H1 (cell line): ENCODE results near the gene CHSY1. TPM values are rescaled to one million over a fixed set of nuclear protein-coding genes. Genes with fewer than 3 reads are reported as not detected.

Experiments
- CTCF ChIA-PET: fragments of 300-600 bp; sonication (Branson Sonifier 250); formaldehyde crosslinking; loops from one replicate; lab custom pipeline; 2021; ENCODE audit not compliant: partially characterized antibody; lab: Charles Lee
- POLR2A ChIA-PET: fragments of 300-600 bp; sonication (Branson Sonifier 250); formaldehyde crosslinking; loops from one replicate; lab custom pipeline; 2021; ENCODE audit warnings: inconsistent platforms; ENCODE audit not compliant: partially characterized antibody; lab: Charles Lee
- DNase-seq, 2 experiments: peaks; one replicate each; pipeline versions ENCODE4 v3.0.0 to v3.0.0-alpha.2; 2010 to 2022; ENCODE audit warnings: low spot score in 2 of 2, low read depth in 1 of 2, mixed read lengths in 1 of 2
- FAIRE-seq: peaks from 2 replicates; lab custom pipeline; 2011; peaks lifted over from hg19 to GRCh38; lab: Jason Lieb, UNC
- H2AFZ ChIP-seq: 2 replicates; pipeline ENCODE4 v1.8.1; 2012; ENCODE audit warnings: low read length, inconsistent platforms
- H2AK5ac ChIP-seq: 2 replicates; pipeline ENCODE4 v1.6.1; 2013; ENCODE audit warnings: low read depth, low read length
- H2BK120ac ChIP-seq: replicated peaks from 2 replicates; pipeline ENCODE3; 2013; ENCODE audit warnings: low read depth, low read length, inconsistent platforms
- H2BK12ac ChIP-seq: 2 replicates; pipeline ENCODE4 v1.6.1; 2013; ENCODE audit warnings: low read depth, low read length
- H2BK15ac ChIP-seq: 2 replicates; pipeline ENCODE4 v1.6.1; 2013; ENCODE audit warnings: low read length
- H2BK20ac ChIP-seq: 2 replicates; pipeline ENCODE4 v1.6.1; 2013; ENCODE audit warnings: low read length
- H2BK5ac ChIP-seq: 2 replicates; pipeline ENCODE4 v1.6.1; 2013; ENCODE audit warnings: low read depth, low read length
- H3K14ac ChIP-seq: 2 replicates; pipeline ENCODE4 v1.6.1; 2013; ENCODE audit warnings: inconsistent platforms; ENCODE audit not compliant: insufficient read length
- H3K18ac ChIP-seq: 2 replicates; pipeline ENCODE4 v1.6.1; 2013; ENCODE audit warnings: low read length; ENCODE audit errors: extremely low read depth
- H3K23ac ChIP-seq: 2 replicates; pipeline ENCODE4 v1.6.1; 2013; ENCODE audit warnings: inconsistent platforms; ENCODE audit not compliant: insufficient read length
- H3K23me2 ChIP-seq: 2 replicates; pipeline ENCODE4 v1.6.1; 2013; ENCODE audit warnings: low read depth, low read length
- H3K27ac ChIP-seq: 2 replicates; pipeline ENCODE4 v1.6.1; 2011; ENCODE audit warnings: low read depth, low read length, inconsistent platforms
- H3K27me3 ChIP-seq, 4 experiments: replicated peaks in 1 of 4; 1 replicate in 1 of 4; 2 replicates in 3 of 4; pipeline versions ENCODE4 v1.6.1 to v1.8.1; 2011 to 2013; ENCODE audit warnings: low read length in 3 of 4, mild to moderate bottlenecking in 3 of 4, inconsistent platforms in 2 of 4, mixed read lengths in 2 of 4, moderate library complexity in 1 of 4; ENCODE audit not compliant: control insufficient read depth in 3 of 4, insufficient read depth in 3 of 4; ENCODE audit errors: extremely low read depth in 1 of 4
- H3K36me3 ChIP-seq, 4 experiments: 2 replicates each; pipeline versions ENCODE4 v1.6.1 to v1.8.1; 2011 to 2013; ENCODE audit warnings: mild to moderate bottlenecking in 4 of 4, low read length in 3 of 4, moderate library complexity in 2 of 4, control low read depth in 1 of 4, inconsistent platforms in 1 of 4; ENCODE audit not compliant: insufficient read depth in 4 of 4, control insufficient read depth in 2 of 4
- H3K4ac ChIP-seq: replicated peaks from 2 replicates; pipeline ENCODE3; 2013; ENCODE audit warnings: low read length, low read depth, mixed read lengths, inconsistent platforms; ENCODE audit not compliant: insufficient read length
- H3K4me1 ChIP-seq, 4 experiments: replicated peaks in 1 of 4; 1 replicate in 1 of 4; 2 replicates in 3 of 4; pipeline versions ENCODE4 v1.6.1 to v1.8.1; 2011 to 2013; ENCODE audit warnings: low read length in 3 of 4, inconsistent platforms in 2 of 4, mixed read lengths in 1 of 4; ENCODE audit not compliant: insufficient read depth in 4 of 4, control insufficient read depth in 3 of 4
- H3K4me2 ChIP-seq, 2 experiments: 2 replicates each; pipeline versions ENCODE4 v1.6.1 to v1.8.1; 2011 to 2013; ENCODE audit warnings: low read depth in 2 of 2, low read length in 2 of 2, control low read depth in 1 of 2, inconsistent platforms in 1 of 2, mild to moderate bottlenecking in 1 of 2; ENCODE audit not compliant: insufficient read depth in 1 of 2
- H3K4me3 ChIP-seq, 4 experiments: fragments of 200-600, 300-600 bp in 1 of 4; sonication (generic), shearing (Covaris generic), sonication (Bioruptor Twin) in 1 of 4; 2 replicates each; pipeline versions ENCODE4 v1.5.1 to v1.8.1; 2011 to 2016; ENCODE audit warnings: low read length in 4 of 4, low read depth in 3 of 4, control low read depth in 2 of 4, inconsistent platforms in 2 of 4, mild to moderate bottlenecking in 2 of 4, mixed read lengths in 1 of 4, moderate library complexity in 1 of 4; ENCODE audit not compliant: insufficient read depth in 2 of 4; ENCODE audit errors: extremely low read depth in 1 of 4
- H3K56ac ChIP-seq: replicated peaks from 2 replicates; pipeline ENCODE3; 2013; ENCODE audit warnings: low read depth, mild to moderate bottlenecking, mixed read lengths, low read length, inconsistent platforms; ENCODE audit not compliant: insufficient read length
- H3K79me1 ChIP-seq: 2 replicates; pipeline ENCODE4 v1.6.1; 2013; ENCODE audit warnings: low read depth, low read length, control low read depth
- H3K79me2 ChIP-seq, 2 experiments: 2 replicates each; pipeline versions ENCODE4 v1.6.1 to v1.8.1; 2012 to 2013; ENCODE audit warnings: low read length in 2 of 2, mild to moderate bottlenecking in 2 of 2, inconsistent platforms in 1 of 2; ENCODE audit not compliant: insufficient read depth in 2 of 2, control insufficient read depth in 1 of 2
- H3K9ac ChIP-seq, 4 experiments: replicated peaks in 1 of 4; 1 replicate in 1 of 4; 2 replicates in 3 of 4; pipeline versions ENCODE4 v1.6.1 to v1.8.1; 2011 to 2013; ENCODE audit warnings: low read depth in 3 of 4, low read length in 3 of 4, control low read depth in 2 of 4, mild to moderate bottlenecking in 2 of 4, moderate library complexity in 2 of 4, inconsistent platforms in 1 of 4; ENCODE audit errors: extremely low read depth in 1 of 4
- H3K9me3 ChIP-seq, 2 experiments: 2 replicates each; pipeline versions ENCODE4 v1.6.1 to v1.8.1; 2012 to 2013; ENCODE audit warnings: mild to moderate bottlenecking in 2 of 2, moderate library complexity in 2 of 2, control low read depth in 1 of 2, inconsistent platforms in 1 of 2, low read depth in 1 of 2, low read length in 1 of 2, mixed read lengths in 1 of 2; ENCODE audit not compliant: insufficient read depth in 2 of 2
- H4K20me1 ChIP-seq, 2 experiments: replicated peaks in 1 of 2; 2 replicates each; pipeline versions ENCODE3 to v1.8.1; 2011 to 2013; ENCODE audit warnings: inconsistent platforms in 2 of 2, low read length in 2 of 2, mild to moderate bottlenecking in 1 of 2; ENCODE audit not compliant: insufficient read depth in 2 of 2, control insufficient read depth in 1 of 2
- H4K5ac ChIP-seq: 2 replicates; pipeline ENCODE4 v1.6.1; 2013; ENCODE audit warnings: low read length, low read depth, mixed read lengths, inconsistent platforms; ENCODE audit not compliant: insufficient read length
- H4K8ac ChIP-seq: 2 replicates; pipeline ENCODE4 v1.8.0; 2013; ENCODE audit warnings: mild to moderate bottlenecking, moderate library complexity, low read length, inconsistent platforms; ENCODE audit not compliant: insufficient read depth; ENCODE audit errors: extremely low read depth
- H4K91ac ChIP-seq: replicated peaks from 2 replicates; pipeline ENCODE3; 2013; ENCODE audit warnings: low read length, mixed read lengths, inconsistent platforms; ENCODE audit not compliant: insufficient read length
- CEBPB ChIP-seq: IDR thresholded peaks from 2 replicates; pipeline ENCODE4 v1.6.1; 2012; ENCODE audit warnings: low read depth, low read length
- KDM1A ChIP-seq: fragments of 200-600, 300-600 bp; sonication (generic); IDR thresholded peaks from 2 replicates; pipeline ENCODE4 v1.7.1; 2016; ENCODE audit warnings: mild to moderate bottlenecking, low read length, borderline replicate concordance
- KDM4A ChIP-seq: IDR thresholded peaks from one replicate; pipeline ENCODE4 v1.7.1; 2012; ENCODE audit warnings: low read depth, mild to moderate bottlenecking, moderate library complexity, low read length, inconsistent platforms; ENCODE audit not compliant: severe bottlenecking
- POLR2A ChIP-seq, 2 experiments: IDR thresholded peaks; 1 replicate in 1 of 2; 2 replicates in 1 of 2; pipeline ENCODE4 v1.6.1; 2011; ENCODE audit warnings: low read depth in 2 of 2, low read length in 2 of 2, mild to moderate bottlenecking in 2 of 2; ENCODE audit errors: control extremely low read depth in 1 of 2
- RFX5 ChIP-seq: IDR thresholded peaks from 2 replicates; pipeline ENCODE4 v1.6.1; 2011; ENCODE audit warnings: low read depth, low read length, improper control_type of control experiment, borderline replicate concordance
- SRF ChIP-seq: IDR thresholded peaks from 2 replicates; pipeline ENCODE4 v1.6.1; 2011; ENCODE audit warnings: mild to moderate bottlenecking, low read depth, low read length, moderate library complexity
- WGBS, 2 experiments: shearing (Covaris generic) in 1 of 2; methylation state at CpG; one replicate each; pipeline versions ENCODE4 v1.1.6 to v1.1.7; 2013 to 2015; ENCODE audit warnings: low lambda C conversion rate in 2 of 2, mixed read lengths in 2 of 2, inconsistent platforms in 1 of 2, low coverage in 1 of 2, missing lambda C conversion rate in 1 of 2; ENCODE audit not compliant: insufficient replicate concordance in 2 of 2, insufficient coverage in 1 of 2, insufficient read length in 1 of 2; ENCODE audit errors: extremely low coverage in 1 of 2, missing lambda C conversion rate in 1 of 2; 5-methylcytosine and 5-hydroxymethylcytosine counted together
- polyA plus RNA-seq, 7 experiments: library from polyadenylated mRNA; depleted of rRNA in 3 of 7; stranded (reverse) in 5 of 7; unstranded in 2 of 7; fragments of >200 nt in 5 of 7; fragments of 200-250 nt in 2 of 7; gene quantifications; 1 replicate in 5 of 7; 2 replicates in 1 of 7; 4 replicates in 1 of 7; pipeline versions ENCODE4 v1.2.1 to v1.2.3, GENCODE V29; 2011 to 2013; ENCODE audit warnings: missing spikeins in 2 of 7, mixed read lengths in 2 of 7
- total RNA-seq: library from RNA; stranded (reverse); fragmentation: NEBNext Ultra II Directional; extraction: Animal tissue kit (Norgen Biotek cat#: 25700); gene quantifications from 2 replicates; pipeline ENCODE4 v1.2.1, GENCODE V29; 2021

The CHSY1 gene
- total and polyA plus RNA-seq, 2 of the 8 experiments (the other 6 are each of a cell fraction or from before 2014, with no cell fraction given): 24.9 to 60.7 TPM

DNA sequence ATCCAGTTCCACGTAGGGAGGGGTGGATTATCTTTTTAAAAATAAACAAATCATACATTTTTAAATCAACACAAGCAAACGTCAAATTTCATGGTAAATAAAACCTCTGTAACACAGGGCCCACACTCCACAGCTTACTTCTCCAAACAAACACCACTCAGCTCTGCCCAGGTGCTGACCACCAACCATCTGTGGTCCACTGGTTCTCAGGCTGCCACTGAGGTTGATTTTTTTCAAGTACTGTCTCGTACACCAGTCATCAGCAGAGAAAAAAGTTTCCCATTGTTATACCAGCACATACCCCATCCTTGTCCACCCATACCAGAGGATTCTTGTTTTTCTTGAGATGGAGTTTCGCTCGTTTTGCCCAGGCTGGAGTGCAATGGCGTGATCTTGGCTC lies 32.4 kb downstream of the CHSY1 start:
- Histone ChIP-seq H2BK120ac (no peak overlapping the region), H2AFZ (no peak overlapping the region), H3K18ac (no peak overlapping the region), H3K9ac (no peak overlapping the region), H3K79me1 (peaks cover 9% of the 10 kb centered on the region), H3K36me3 (peaks cover 0 to 3% (median 1%) of the 10 kb centered on the region in 4 experiments; a peak in 2 of 8 replicates), H3K27me3 (no peaks in the 10 kb centered on the region), H2BK5ac (no peak overlapping the region), H4K91ac (no peak overlapping the region), H3K27ac (no peak overlapping the region), H3K23ac (no peak overlapping the region), H3K4ac (no peak overlapping the region), H3K14ac (no peak overlapping the region), H4K5ac (no peak overlapping the region), H3K56ac (no peak overlapping the region), H2AK5ac (no peak overlapping the region), H2BK12ac (no peak overlapping the region), H4K20me1 (peaks cover 11 to 15% of the 10 kb centered on the region in 2 experiments), H2BK15ac (no peak overlapping the region), H4K8ac (no peak overlapping the region), H3K23me2 (no peaks in the 10 kb centered on the region), H3K9me3 (no peaks in the 10 kb centered on the region), H3K4me3 (no peak overlapping the region), H3K4me2 (no peak overlapping the region), H2BK20ac (no peak overlapping the region), H3K4me1 (peaks cover 0 to 5% (median 1%) of the 10 kb centered on the region in 4 experiments; a peak in 2 of 7 replicates), H3K79me2 (peaks cover 24 to 99% of the 10 kb centered on the region in 2 experiments)
- no peak for DNase-seq
- ChIA-PET POLR2A (no interaction called here), CTCF (interaction anchor here (0.8 to 1.3 kb wide), 3 partner anchors 38 to 203 kb away, joined by 3 to 4 read pairs (median 3); no protein-coding TSS in a partner anchor)
- 96% methylated on average over 6 of the region's 6 CpGs; no CpG with 5 or more reads in 1 of the 2 experiments for WGBS, 2 experiments
- no peak for FAIRE-seq
- TF ChIP-seq CEBPB (no peak), KDM4A (no peak), SRF (no peak), RFX5 (no peak), POLR2A (IDR thresholded peaks at IDR 0.05; ENCODE audit: control extremely low read depth in 1 of 2, low read depth in 2 of 2, low read length in 2 of 2) (no peak), KDM1A (no peak)
